Activated T-cell treated with anti-CD3 and anti-CD28 coated beads, Interleukin-2, amount 50 U/mL, for 48 hours (primary cell): ENCODE measurements around the gene OR4E1.
"Not testable (repeated sequence)": the region's sequence is repeated elsewhere in the genome, so short reads cannot be mapped to it uniquely, and the experiment has no call there.

Experiments
- DNase-seq, 2 experiments: peaks; one replicate each; pipeline ENCODE4 v3.0.0-alpha.2; 2020

The OR4E1 gene

GRCh38 chr14:21652209-21652808 is 21.3 kb downstream of the OR4E1 start:
- DNase-seq: no peak

GRCh38 chr14:21647380-21647779 is 26.2 kb downstream of the OR4E1 start:
- DNase-seq: no peak

- no peak for DNase-seq
Observed at GRCh38 chr14:21643407-21643806, 30.2 kb downstream of the OR4E1 start.

DNA sequence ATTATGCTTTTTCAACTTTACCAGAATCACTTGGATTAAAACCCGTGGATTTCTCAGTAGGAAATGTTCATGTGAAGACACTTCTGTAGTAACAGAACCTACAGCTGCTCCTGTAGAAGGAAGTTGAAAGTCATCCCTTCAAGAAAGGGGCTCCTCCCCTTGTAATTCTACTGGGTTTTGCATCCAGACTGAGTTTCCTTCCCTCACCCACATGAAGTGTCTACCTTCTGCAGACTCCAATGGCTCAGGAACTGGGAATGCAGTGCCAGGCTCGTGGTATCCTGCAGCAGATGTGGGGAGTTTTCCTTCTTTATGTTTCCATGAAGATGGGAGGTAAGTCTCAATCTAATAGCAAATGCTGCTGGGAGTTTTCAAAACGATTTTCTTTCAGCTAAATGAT is 30.9 kb downstream of the OR4E1 start:
- DNase-seq: no peak

DNA sequence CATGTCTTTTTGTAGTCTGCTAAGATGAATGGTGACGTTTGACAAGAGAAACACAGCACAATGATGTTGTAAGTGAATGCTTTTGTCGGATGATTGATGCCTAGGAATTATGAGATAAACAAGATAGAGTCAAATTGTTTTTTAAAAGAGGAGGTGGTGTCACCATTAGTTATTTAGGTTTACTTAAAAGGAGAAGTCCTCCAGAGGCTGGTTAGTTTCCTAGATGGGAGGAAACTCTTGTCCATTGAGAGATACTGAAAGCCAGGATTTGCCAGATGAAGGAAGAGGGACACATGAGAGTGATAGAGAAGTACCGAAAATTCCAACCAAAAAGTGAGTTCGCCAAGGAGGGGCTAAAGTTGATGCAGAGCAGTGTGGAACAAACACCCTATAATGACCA is 38.8 kb downstream of the OR4E1 start, which contains the start of gene OR10G2:
Gene OR10G2 (minus strand): TSS at position 101 of the 400 bp plus-strand sequence. CDS start 98 bp downstream, at position 3.
- no peak for DNase-seq

- DNase-seq: no peak
Observed at GRCh38 chr14:21631084-21631483, 42.5 kb downstream of the OR4E1 start.

DNA sequence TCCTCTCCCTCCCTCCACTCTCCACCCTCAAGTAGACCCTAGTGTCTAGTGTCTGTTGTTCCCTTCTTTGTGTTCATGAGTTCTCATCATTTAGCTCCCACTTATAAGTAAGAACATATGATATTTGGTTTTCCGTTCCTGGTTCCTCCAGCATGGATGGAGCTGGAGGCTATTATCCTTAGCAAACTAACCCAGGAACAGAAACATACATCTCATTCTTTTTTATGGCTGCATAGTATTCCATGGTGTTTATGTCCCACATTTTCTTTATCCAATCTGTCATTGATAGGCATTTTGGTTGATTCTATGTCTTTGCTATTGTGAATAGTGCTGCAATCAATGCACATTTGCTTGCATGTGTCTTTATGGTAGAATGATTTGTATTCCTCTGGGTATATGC is 43.1 kb downstream of the OR4E1 start:
- not testable (repeated sequence) for DNase-seq

DNA sequence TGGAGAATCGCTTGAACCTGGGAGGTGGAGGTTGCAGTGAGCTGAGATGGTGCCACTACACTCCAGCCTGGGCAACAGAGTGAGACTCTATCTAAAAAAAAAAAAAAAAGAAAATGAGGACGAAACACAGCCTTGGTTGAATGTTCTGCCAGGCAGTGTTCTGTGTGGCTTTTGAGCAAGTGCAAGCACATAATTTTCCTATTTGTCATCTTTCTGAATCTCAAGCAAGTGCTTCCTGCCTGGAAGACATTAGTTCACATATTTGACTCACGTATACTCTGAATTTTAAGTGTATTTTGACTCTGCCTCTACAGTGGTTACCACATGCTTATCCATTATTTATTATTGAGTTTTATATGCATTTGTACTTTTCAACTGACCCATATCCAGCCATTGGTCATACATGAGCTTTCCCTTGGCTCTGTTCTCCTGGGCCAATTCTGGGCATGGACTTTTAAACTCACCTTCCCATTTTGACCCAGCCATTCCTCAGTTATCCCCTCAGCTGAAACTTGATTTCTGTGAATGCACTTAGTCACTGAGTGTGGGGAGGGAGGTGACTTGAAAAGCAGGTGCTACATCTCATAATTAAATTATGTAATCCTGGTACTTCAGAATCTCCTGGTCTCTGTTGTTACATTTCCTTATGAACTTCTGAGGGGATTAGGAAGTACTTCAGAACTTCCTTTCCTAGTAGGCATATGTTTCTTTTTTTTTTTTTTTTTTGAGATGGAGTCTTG is 47.0 kb downstream of the OR4E1 start:
- DNase-seq: no peak
